ENCODE results near the gene RIPOR2.
"Not testable (repeated sequence)": the region's sequence is repeated elsewhere in the genome, so short reads cannot be mapped to it uniquely, and the experiment has no call there.

RIPOR2 gene

DNA sequence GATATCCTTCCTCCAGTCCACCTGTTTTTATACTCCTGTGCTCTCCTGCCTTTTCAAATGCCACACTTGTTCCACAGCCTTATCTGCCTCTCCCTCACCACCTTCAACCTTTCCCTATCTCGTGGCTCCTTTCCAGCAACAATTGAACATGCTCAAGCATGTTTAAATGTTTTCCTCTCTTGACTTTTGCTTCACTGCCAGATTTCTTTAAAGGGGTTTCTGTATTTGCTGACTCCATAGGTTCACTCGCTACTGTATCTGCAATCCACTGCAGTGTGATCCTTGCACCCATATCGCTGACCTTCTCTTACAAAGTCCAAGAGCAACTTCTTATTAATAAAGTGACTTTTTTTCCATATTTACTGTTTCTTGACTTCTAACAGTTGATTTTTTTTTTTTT, 172.2 kb downstream of the RIPOR2 start:
- DNase-seq (ENCODE audit: low read depth in 3 of 3): no peak

DNA sequence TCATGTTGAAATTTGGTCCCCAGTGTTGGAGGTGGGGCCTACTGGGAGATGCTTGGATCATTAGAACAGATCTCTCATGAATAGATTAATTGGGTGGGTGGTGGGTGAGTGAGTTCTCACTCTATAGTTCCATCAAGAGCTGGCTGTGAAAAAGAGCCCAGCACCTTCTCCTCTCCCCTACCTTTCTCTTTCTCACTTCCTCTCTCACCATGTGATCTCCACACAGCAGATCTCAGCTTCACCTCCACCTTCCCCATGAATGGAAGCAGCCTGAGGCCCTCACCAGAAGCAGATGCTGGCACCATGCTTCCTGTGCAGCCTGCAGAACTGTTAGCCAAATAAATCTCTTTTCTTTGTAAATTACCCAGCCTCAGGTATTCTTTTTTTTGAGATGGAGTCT, 173.9 kb downstream of the RIPOR2 start:
- no peak for DNase-seq (ENCODE audit: low read depth in 3 of 3)

DNA sequence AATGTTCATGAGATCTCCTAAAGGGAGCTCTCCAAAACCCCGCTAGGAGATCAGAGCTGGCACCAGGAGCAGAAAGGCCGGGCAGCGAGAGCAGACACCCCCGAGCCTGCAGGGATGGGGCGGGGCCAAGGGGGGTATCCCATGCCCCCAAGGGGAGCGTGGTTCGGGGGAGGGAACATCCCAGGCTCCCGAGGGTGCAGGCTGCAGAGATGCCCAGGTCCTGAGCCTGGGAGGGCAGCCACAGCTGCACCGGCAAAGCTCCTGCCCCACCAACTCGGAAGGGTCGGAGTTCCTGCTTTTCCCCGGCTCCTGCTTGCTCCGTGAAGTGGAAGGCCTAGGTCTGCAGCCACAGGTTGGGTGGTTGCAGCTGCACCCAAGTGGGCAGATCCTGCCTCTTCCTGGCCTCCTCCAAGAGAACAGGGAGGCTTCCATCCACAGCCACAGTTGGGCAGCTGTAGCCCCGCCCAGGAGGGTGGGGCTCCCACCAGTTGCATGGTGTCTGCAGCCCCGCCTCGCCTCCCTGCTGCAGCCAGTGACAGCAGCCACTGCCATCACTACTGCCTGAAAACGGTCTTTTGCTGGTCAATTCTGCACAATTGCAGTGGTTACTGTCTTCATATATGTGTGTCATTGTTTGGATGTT, 174.4 kb downstream of the RIPOR2 start:
- no peak for DNase-seq (ENCODE audit: low read depth in 3 of 3)

DNA sequence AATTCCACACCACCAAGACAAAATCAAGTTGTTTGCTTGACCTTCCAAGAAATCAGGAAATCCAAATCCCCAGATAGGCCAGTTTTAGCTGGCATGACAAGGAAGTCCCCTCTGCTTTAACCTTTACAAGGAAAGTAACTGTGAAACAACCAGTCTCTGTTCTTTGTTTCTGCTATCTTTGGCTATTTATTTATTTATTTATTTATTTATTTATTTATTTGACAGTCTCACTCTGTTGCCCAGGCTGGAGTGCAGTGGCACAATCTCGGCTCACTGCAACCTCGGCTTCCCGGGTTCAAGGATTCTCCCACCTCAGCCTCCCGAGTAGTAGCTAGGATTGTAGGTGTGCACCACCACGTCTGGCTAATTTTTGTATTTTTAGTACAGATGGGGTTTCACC, 175.6 kb downstream of the RIPOR2 start:
- DNase-seq (ENCODE audit: low read depth in 3 of 3): no peak

DNA sequence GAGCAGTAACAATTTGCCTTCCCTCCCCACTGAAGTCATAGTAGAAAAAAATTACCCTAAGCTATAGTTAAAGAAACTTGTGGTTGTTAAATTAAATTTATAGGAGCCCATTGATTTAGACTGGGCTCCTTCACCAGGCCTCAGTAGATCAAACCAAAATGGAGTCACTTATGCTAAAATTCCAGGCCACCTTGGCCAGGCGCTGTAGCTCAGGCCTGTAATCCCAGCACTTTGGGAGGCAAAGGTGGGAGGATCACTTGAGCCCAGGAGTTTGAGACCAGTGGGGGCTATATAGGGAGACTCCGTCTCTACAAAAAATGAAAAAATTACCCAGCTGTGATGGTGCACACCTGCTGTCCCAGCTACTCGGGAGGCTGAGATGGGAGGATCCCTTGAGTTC, 176.0 kb downstream of the RIPOR2 start:
- DNase-seq (ENCODE audit: low read depth in 3 of 3): no peak

DNA sequence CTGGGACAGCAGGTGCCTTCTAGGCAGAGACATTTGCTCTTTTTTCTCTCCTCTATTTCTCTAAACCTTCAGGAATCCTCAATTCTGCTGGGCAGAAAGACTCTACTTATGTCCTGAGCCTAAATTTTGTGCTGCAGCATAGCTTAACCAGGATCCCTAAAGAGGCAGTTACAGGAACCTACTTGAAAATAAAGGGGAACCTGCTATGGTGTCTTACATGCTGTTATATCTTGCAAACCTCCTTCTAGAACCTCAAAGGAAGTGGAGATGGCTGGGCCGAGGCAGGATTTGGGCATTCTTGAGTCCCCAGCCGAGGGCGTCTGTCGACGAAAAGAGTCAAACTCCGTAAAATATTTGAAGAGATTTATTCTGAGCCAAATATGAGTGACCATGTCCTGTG, 178.1 kb downstream of the RIPOR2 start:
- no peak for DNase-seq (ENCODE audit: low read depth in 3 of 3)

DNA sequence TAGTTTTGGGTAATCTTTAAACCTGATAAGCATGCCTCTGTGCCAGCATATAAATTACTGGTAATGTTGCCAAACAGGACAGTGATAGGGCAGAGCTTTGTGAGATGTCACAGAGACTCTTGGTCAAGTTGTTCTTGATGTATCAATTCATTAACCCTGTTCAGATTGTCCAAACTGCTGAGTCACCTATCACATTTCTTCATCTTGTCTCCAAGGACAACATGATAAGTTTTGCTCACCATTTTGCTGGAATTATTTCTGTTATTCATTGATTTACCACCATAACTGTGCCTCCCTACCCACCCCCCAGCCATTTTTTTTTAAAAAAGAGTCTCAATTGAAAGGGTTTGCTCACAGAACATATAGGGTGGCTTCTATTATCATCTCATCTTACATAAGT, 180.5 kb downstream of the RIPOR2 start:
- no peak for DNase-seq (ENCODE audit: low read depth in 3 of 3)

DNA sequence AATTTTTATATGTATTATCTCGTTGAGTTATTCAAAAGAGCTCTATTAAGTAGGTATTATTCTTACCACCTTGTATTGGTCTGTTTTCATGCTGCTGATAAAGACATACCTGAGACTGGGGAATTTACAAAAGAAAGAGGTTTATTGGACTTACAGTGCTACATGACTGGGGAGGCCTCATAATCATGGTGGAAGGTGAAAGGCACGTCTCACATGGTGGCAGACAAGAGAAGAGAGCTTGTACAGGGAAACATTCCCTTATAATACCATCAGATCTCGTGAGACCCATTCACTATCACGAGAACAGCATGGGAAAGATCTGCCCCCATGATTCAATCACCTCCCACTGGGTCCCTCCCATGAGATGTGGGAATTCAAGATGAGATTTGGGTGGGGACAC, 181.4 kb downstream of the RIPOR2 start:
- DNase-seq (ENCODE audit: low read depth in 3 of 3): not testable (repeated sequence)

Measured in stimulated activated CD4-positive, alpha-beta T cell treated with anti-CD3 and anti-CD28 coated beads, TNF-alpha, amount 100 ng/mL, for 4 hours (primary cell).